WERI-Rb-1 (cell line): ENCODE data around the gene TMX3.

Experiments
- DNase-seq: peaks from one replicate; pipeline ENCODE4 v3.0.0-alpha.2; 2020
- H3K27ac ChIP-seq: fragments of 250-450 bp; sonication (Bioruptor Pico); 2 replicates; pipeline ENCODE4 v1.5.1; 2020; ENCODE audit warnings: mild to moderate bottlenecking, moderate library complexity
- H3K27me3 ChIP-seq: fragments of 250-450 bp; sonication (Bioruptor Pico); 2 replicates; pipeline ENCODE4 v1.5.1; 2021; ENCODE audit warnings: mild to moderate bottlenecking, low read depth, moderate library complexity; ENCODE audit not compliant: insufficient read depth, severe bottlenecking
- H3K36me3 ChIP-seq: fragments of 250-450 bp; sonication (Bioruptor Pico); 2 replicates; pipeline ENCODE4 v1.5.1; 2020; ENCODE audit warnings: mild to moderate bottlenecking, moderate library complexity
- H3K4me3 ChIP-seq: 2 replicates; pipeline ENCODE4 v1.5.1; 2011; ENCODE audit warnings: low read depth, mild to moderate bottlenecking, control low read depth, low read length
- H3K9me3 ChIP-seq: fragments of 250-450 bp; sonication (Bioruptor Pico); 2 replicates; pipeline ENCODE4 v1.5.1; 2021; ENCODE audit warnings: mild to moderate bottlenecking, moderate library complexity; ENCODE audit not compliant: severe bottlenecking
- CTCF ChIP-seq: IDR thresholded peaks from 2 replicates; pipeline ENCODE4 v1.5.1; 2011; ENCODE audit warnings: low read depth, mild to moderate bottlenecking, control low read depth, inconsistent platforms, low read length

TMX3 gene

DNA sequence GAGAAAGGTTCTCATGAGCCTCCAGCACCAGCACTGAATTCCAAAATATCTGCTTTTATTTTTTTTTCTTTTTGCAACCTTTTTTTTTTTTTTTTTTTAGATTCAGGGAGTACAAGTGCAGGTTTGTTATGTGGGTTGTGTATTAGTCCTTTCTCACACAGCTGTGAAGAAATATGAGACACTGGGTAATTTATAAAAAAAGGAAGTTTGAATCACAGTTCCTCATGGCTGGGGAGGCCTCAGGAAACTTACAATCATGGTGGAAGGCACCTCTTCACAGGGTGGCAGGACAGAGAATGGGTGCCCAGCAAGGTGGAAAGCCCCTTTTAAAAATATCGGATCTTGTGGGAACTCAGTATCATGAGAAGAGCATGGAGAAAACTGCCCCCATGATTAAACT is 7.9 kb upstream of the TMX3 start:
- DNase-seq: no peak
- no peaks in the 10 kb centered on the region for H3K9me3 ChIP-seq
- H3K27me3 ChIP-seq: no peaks in the 10 kb centered on the region
- H3K4me3 ChIP-seq: no peak overlapping the region
- H3K27ac ChIP-seq: no peak overlapping the region
- no peak for TF ChIP-seq CTCF
- no peaks in the 10 kb centered on the region for H3K36me3 ChIP-seq

- DNase-seq: no peak
- no peaks in the 10 kb centered on the region for H3K9me3 ChIP-seq
Observed at GRCh38 chr18:68721681-68722583, 7.0 kb upstream of the TMX3 start.

GRCh38 chr18:68714366-68714711 is 569 bp downstream of the TMX3 start:
- peaks cover 4% of the 10 kb centered on the region; the same call in 1 of the 2 replicates for H3K36me3 ChIP-seq
- peak overlapping the region; percentile 78 for H3K27ac ChIP-seq
- H3K27me3 ChIP-seq: no peaks in the 10 kb centered on the region
- H3K4me3 ChIP-seq: peak overlapping the region; percentile 81
- no peaks in the 10 kb centered on the region for H3K9me3 ChIP-seq
- no peak for TF ChIP-seq CTCF
- DNase-seq: peak; percentile 9

More at GRCh38 chr18:68721681-68722583, 7.0 kb upstream of the TMX3 start:
- Histone ChIP-seq H3K36me3 (no peaks in the 10 kb centered on the region), H3K27ac (no peak overlapping the region), H3K27me3 (no peaks in the 10 kb centered on the region), H3K4me3 (no peak overlapping the region)
- TF ChIP-seq CTCF: no peak

DNA sequence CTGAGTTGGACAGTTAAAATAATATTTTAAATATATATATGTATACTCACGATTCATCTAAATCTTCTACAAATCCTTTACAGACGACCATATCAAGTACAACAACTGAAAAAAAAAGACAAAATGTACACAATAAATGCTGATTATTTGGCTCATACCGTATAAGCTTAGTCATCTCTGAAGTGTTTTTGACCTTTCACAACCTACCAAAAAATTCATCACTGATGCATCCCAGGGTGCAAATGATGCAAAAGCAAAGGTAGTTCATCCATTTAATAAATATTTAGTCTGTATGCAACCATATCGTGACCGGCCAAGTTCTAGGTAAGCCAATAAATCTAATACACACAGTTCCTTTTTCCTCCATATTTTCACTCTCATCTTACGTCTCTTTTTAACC is 1.1 kb downstream of the TMX3 start:
- no peaks in the 10 kb centered on the region for H3K27me3 ChIP-seq
- no peaks in the 10 kb centered on the region for H3K9me3 ChIP-seq
- no peak for TF ChIP-seq CTCF
- H3K27ac ChIP-seq: no peak overlapping the region
- H3K36me3 ChIP-seq: peaks cover 4% of the 10 kb centered on the region; the same call in 1 of the 2 replicates
- no peak for DNase-seq
- H3K4me3 ChIP-seq: peak overlapping the region; percentile 81

DNA sequence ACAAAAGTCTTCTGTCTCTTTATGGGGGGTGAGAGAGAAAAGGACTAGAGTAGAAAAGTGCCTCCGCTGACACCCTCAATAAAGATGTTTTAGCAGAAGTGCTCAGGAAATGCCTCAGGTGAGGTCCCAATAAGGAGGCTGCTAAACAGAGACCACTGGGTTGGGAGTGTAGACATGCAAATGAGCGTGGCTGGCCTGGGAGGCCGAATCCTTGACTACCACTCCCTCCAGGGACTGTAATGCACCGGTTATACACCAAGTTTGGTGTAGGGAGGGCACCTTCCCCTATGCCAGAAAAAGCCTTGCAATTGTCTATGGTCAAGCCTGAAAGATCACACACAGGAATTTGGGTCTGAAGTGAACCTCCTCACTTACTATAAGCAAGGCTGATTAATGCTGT is 1.8 kb downstream of the TMX3 start:
- no peak for DNase-seq
- Histone ChIP-seq H3K4me3 (no peak overlapping the region), H3K27ac (no peak overlapping the region), H3K27me3 (no peaks in the 10 kb centered on the region), H3K36me3 (peaks cover 4% of the 10 kb centered on the region; the same call in 1 of the 2 replicates), H3K9me3 (no peaks in the 10 kb centered on the region)
- no peak for TF ChIP-seq CTCF
